ENCODE measurements around the gene LIN37.

LIN37 gene

DNA sequence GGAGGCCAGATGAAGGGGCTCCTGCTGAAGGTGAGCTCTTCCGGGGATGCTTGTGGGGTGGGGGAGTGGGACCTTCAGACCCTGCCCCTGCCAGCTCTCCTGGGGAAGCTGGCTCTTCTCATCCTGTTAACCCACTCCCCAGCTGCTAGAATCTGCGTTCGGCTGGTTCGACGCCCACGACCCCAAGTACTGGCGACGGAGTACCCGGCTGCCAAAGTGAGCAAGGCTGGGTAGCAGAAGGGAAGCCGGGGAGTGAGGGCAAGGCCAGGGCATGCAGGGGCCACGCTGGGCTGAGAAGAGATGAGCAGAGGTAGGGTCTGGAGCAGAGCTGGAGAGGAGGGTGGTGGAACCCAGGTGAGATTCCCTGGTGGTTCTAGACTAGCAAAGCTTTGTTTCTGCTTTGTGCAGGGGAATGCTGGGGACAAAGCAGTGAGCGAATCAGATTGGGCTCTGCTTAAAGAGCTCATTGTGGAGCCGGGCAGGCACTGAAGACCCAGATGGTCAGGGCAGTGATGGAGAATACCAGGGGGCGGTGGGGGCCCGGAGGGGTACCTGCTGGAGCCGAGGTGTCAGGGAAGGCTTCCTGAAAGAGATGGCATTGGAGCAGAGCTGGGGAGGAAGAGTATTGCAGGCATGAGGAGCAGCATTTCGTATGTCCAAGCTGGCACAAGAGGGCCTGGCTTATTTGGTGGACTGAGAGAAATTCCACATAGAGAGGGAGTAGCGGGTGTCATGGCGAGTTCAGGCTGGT, 20.2 kb upstream of the LIN37 start:
- Histone ChIP-seq H3K4me3 (ENCODE audit: insufficient read depth, low read length, poor library complexity, severe bottlenecking) (no peak overlapping the region), H3K9me2 (replicated peaks; ENCODE audit: insufficient read depth, low read length) (no peaks in the 10 kb centered on the region), H3K27ac (ENCODE audit: low read depth, low read length) (no peak overlapping the region), H3K27me3 (ENCODE audit: low read length) (no peaks in the 10 kb centered on the region), H3K9me3 (ENCODE audit: insufficient read depth, low read length) (no peaks in the 10 kb centered on the region), H3K4me2 (ENCODE audit: low read depth, low read length, poor library complexity, severe bottlenecking) (no peak overlapping the region), H3K9ac (ENCODE audit: low read length) (no peak overlapping the region), H3K79me2 (ENCODE audit: insufficient read depth, low read length) (no peaks in the 10 kb centered on the region), H3F3A (ENCODE audit: insufficient read depth) (no peaks in the 10 kb centered on the region), H4K20me1 (ENCODE audit: low read depth, low read length) (no peaks in the 10 kb centered on the region), H2AFZ (ENCODE audit: low read depth, low read length, severe bottlenecking) (no peak overlapping the region), H3K36me3 (ENCODE audit: low read length) (no peaks in the 10 kb centered on the region; the same call in 1 of the 2 replicates)
- TF ChIP-seq CTCF (IDR thresholded peaks at IDR 0.05; ENCODE audit: insufficient read depth, low read length, poor library complexity, severe bottlenecking) (no peak), EZH2phosphoT487 (conservative IDR thresholded peaks at IDR 0.05; ENCODE audit: low read length) (no peak)

GRCh38 chr19:35729021-35729420, 19.4 kb upstream of the LIN37 start:
- Histone ChIP-seq H3K79me2 (ENCODE audit: insufficient read depth, low read length) (no peaks in the 10 kb centered on the region), H4K20me1 (ENCODE audit: low read depth, low read length) (no peaks in the 10 kb centered on the region), H3K27ac (ENCODE audit: low read depth, low read length) (no peak overlapping the region), H3K36me3 (ENCODE audit: low read length) (no peaks in the 10 kb centered on the region; the same call in 1 of the 2 replicates), H3F3A (ENCODE audit: insufficient read depth) (no peaks in the 10 kb centered on the region), H2AFZ (ENCODE audit: low read depth, low read length, severe bottlenecking) (no peak overlapping the region), H3K4me3 (ENCODE audit: insufficient read depth, low read length, poor library complexity, severe bottlenecking) (no peak overlapping the region), H3K27me3 (ENCODE audit: low read length) (no peaks in the 10 kb centered on the region), H3K9me3 (ENCODE audit: insufficient read depth, low read length) (no peaks in the 10 kb centered on the region), H3K9me2 (replicated peaks; ENCODE audit: insufficient read depth, low read length) (no peaks in the 10 kb centered on the region), H3K9ac (ENCODE audit: low read length) (no peak overlapping the region), H3K4me2 (ENCODE audit: low read depth, low read length, poor library complexity, severe bottlenecking) (no peak overlapping the region)
- TF ChIP-seq CTCF (IDR thresholded peaks at IDR 0.05; ENCODE audit: insufficient read depth, low read length, poor library complexity, severe bottlenecking) (no peak), EZH2phosphoT487 (conservative IDR thresholded peaks at IDR 0.05; ENCODE audit: low read length) (no peak)

DNA sequence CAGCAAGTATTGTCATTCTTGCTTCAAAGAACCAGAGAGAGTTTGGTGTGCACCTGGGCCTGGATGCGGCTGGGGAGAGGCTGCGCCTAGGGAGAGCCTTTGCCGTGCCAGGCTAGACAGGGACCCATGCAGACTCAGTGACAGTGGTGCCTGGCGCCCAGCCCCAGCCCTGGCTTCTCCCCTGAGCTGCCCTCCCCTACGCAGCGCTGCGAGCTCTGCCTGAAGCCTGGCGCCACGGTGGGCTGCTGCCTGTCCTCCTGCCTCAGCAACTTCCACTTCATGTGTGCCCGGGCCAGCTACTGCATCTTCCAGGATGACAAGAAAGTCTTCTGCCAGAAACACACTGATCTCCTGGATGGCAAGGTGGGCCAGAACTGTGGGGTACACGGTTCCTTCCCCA, 18.6 kb upstream of the LIN37 start:
- Histone ChIP-seq H3K27ac (ENCODE audit: low read depth, low read length) (no peak overlapping the region), H4K20me1 (ENCODE audit: low read depth, low read length) (no peaks in the 10 kb centered on the region), H3K4me3 (ENCODE audit: insufficient read depth, low read length, poor library complexity, severe bottlenecking) (no peak overlapping the region)

More for the DNA sequence above, 18.6 kb upstream of the LIN37 start:
- Histone ChIP-seq H3K9ac (ENCODE audit: low read length) (no peak overlapping the region), H3F3A (ENCODE audit: insufficient read depth) (no peaks in the 10 kb centered on the region), H3K79me2 (ENCODE audit: insufficient read depth, low read length) (no peaks in the 10 kb centered on the region), H3K4me2 (ENCODE audit: low read depth, low read length, poor library complexity, severe bottlenecking) (no peak overlapping the region), H3K36me3 (ENCODE audit: low read length) (no peaks in the 10 kb centered on the region; the same call in 1 of the 2 replicates), H3K9me3 (ENCODE audit: insufficient read depth, low read length) (no peaks in the 10 kb centered on the region), H3K9me2 (replicated peaks; ENCODE audit: insufficient read depth, low read length) (no peaks in the 10 kb centered on the region), H3K27me3 (ENCODE audit: low read length) (no peaks in the 10 kb centered on the region), H2AFZ (ENCODE audit: low read depth, low read length, severe bottlenecking) (no peak overlapping the region)
- TF ChIP-seq EZH2phosphoT487 (conservative IDR thresholded peaks at IDR 0.05; ENCODE audit: low read length): no peak
- TF ChIP-seq CTCF (IDR thresholded peaks at IDR 0.05; ENCODE audit: insufficient read depth, low read length, poor library complexity, severe bottlenecking): no peak
